Putamen (tissue), 1 donor: ENCODE data around the gene FLT3.
"Not testable (repeated sequence)": the region's sequence is repeated elsewhere in the genome, so short reads cannot be mapped to it uniquely, and the experiment has no call there.

Source experiments
- DNase-seq: peaks from one replicate; pipeline ENCODE4 v3.0.0-alpha.2; 2016; ENCODE audit warnings: low spot score

The FLT3 gene

DNA sequence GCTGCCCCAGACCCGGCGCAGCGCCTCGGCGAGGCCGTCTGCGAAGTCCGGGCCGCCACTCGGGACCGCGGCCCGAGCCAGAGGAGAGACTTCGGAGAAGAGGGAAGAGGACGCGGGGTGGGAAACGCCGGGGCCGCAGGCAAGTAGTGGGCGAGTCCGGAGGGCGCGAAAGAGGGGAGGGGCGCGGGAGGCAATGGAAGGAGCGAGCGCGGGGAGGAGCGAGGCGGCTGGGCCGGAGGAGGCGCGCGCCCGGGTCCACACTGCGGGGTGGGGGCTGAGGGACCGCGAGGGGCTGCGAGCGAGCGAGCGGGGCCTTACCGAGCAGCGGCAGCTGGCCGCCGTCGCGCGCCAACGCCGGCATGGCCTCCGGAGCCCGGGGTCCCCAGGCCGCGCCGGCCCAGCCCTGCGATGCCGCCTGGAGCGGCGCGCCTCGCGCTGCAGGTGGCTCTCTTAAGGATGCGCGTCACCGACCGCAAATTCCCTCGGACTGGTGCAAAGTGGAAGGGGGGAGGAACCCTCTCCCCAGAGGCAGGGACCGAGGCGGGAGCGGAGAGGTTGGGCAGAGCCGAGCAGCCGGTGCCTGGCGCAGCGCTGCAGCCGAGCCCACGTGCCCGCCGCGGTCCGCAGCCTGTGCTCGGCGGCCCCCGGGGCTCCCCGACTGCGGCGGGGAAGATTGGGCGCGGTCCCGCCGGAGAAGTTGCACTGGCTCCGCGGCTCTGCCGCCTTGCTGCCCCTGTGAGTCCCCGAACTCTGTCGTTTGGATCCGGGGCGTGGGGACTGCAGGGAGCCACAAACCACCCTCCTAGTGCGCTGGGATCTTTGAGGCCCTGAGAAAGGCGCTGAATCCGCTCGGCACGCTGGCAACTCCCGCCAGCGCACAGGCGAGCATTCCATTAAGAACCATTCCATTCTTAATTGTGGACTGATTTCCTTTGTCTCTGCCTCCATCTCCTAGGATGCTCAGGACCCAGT, at the start of gene FLT3:
TSS of gene FLT3 (minus strand) at position 427 of the 972 bp plus-strand sequence. CDS start at position 361, 66 bp downstream.
- no peak for DNase-seq

GRCh38 chr13:28147495-28147894, 47.1 kb upstream of the FLT3 start:
- no peak for DNase-seq

GRCh38 chr13:28145049-28145448, 44.7 kb upstream of the FLT3 start:
- no peak for DNase-seq

- not testable (repeated sequence) for DNase-seq
Observed at GRCh38 chr13:28141542-28141941, 41.2 kb upstream of the FLT3 start.

- DNase-seq, result no peak
Observed at GRCh38 chr13:28140433-28141125, 40.2 kb upstream of the FLT3 start.

DNA sequence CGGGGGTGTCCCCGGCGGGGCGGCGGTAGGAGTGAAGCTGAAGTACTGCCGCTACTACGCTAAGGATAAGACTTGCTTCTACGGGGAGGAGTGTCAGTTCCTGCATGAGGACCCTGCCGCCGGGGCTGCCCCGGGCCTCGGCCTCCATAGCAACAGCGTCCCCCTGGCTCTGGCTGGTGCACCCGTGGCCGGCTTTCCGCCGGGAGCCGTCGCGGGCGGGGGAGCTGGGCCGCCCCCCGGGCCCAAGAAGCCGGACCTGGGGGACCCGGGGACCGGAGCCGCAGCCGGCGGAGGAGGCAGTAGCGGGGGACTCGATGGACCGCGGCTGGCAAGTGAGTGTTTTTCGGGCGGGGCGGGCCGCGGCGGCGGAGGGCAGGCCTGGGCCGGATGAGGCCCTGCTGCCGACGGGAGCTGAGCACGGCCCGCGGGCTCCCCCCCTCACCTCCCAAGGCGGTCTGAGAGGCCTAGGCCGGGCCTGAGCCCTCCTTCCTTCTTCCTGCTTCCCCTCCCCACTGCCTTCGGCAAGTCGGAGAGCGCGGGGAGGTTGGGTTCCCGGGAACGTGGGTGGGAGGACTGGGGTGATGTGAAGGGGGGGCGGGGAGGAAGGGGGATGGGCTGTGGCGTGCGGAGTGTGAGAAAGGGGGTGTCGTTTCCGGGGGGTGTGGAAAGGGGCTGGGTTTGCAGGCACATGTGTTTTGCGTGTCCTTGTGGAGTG, 38.5 kb upstream of the FLT3 start:
- peak; percentile 80 for DNase-seq

DNA sequence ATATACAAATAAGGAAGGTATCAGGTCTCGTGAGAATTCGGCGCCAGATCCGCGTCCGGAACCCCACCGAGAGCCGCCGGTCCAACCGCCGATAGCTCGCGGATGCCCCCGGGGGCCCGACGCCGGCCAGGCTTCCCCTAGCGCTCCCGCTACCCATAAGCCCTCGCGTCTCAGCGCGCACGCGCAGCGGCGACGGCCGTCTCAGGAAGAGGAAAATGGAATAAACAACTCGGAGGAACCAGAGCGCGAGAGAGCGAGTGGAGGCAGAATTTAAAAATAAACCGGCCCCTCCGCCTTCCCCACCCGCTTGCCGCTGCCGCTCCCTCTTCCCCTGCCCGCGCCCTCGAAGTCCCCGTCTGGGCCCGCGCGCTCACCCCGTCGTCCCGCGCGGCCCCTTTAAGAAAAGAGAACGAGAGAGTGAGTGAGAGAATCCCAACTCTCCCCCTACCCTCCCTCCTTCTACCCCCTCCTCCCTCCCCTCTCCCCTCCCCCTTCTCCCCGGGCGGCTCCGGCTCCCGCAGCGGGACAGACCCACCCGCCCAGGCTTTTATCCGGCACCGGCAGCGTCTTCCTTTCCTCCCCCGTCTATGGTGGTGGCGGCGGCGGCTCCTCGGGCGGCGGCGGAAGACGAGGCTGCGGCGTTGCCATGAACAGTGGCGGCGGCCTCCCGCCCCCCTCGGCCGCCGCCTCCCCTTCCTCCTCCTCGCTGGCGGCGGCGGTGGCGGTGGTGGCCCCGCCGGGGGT, 37.8 kb upstream of the FLT3 start, which contains the start of gene PAN3:
TSS of gene PAN3 (plus strand) at position 534 of the 744 bp plus-strand sequence. CDS start at position 647, 113 bp downstream.
- DNase-seq, result peak; percentile 92

GRCh38 chr13:28137596-28137995, 37.2 kb upstream of the FLT3 start:
- DNase-seq, result peak; percentile 21

GRCh38 chr13:28136916-28137315, 36.5 kb upstream of the FLT3 start:
- DNase-seq, result no peak

- no peak for DNase-seq
Observed at GRCh38 chr13:28131646-28132045, 31.3 kb upstream of the FLT3 start.

DNA sequence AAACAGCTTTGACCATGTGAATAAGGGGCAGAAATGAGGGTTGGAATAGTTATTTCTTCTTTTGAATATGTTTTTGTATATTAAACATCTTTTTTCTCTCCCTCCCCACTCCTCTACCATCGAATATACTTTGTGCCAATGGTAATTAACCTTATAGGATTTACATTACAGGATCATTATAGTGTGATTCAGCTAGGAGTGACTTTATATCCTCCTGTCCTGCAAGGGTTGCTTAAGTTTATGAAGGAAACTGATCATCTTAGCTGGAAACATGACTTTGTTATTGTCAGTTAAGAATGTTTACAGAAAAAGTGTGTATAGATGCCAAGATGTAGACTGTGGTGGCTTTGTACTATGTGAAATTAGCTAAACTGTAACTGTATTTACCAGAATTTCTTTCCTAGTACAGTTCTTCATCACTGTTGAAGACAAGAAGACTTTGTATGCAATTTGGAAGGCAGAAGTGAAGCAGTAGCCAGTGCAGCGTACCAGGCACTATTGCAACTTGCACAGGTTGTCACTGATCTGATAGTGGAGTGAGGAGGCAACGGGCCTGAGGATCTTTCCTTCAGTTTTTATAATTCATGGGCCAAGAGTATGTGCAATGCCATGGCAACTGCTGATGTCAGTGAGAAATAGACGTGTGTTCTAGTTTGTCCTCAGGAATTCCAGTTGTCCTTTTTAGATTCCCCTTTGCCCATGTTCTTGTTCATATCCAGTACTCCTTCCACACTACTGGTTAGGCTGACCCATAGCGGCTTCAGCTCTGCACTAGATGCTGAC, 29.7 kb upstream of the FLT3 start:
- no peak for DNase-seq

DNA sequence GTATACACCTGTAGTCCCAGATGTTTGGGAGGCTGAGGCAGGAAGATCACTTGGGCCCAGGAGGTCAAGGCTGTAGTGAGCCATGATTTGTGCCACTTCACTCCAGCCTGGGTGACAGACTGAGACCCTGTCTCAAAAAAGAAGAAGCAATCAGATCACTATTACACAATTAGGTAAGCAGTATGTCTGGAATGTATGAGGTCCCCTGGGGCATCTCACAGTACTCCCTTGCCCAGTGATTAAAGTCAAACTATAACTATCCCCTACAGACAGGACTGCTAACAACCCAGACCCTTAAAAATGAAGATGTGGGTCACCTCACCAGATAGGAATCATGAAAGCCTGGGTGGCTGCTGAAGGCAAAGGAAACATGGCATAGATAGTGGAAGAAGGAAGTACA, 28.6 kb upstream of the FLT3 start:
- no peak for DNase-seq

DNA sequence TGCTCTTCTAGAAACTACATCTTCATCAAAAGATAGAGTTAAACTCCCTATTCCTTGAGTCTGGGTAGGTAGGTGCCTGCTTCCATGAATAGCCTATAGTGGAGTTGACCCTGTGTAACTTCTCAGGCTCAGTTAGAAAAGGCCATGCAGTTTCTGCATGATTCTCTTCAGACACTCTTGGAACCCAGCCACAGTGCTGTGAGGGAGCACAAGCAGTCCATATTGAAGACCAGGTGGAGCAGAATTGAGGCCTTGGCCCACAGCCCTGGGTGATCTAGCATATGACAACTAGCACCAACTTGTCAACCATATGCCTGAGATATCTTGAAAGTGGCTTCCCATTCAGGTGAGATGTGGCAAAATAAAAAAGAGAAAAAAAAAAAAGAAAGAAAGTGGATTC, 27.7 kb upstream of the FLT3 start:
- no peak for DNase-seq

GRCh38 chr13:28121224-28121623, 20.8 kb upstream of the FLT3 start:
- DNase-seq, result no peak

DNA sequence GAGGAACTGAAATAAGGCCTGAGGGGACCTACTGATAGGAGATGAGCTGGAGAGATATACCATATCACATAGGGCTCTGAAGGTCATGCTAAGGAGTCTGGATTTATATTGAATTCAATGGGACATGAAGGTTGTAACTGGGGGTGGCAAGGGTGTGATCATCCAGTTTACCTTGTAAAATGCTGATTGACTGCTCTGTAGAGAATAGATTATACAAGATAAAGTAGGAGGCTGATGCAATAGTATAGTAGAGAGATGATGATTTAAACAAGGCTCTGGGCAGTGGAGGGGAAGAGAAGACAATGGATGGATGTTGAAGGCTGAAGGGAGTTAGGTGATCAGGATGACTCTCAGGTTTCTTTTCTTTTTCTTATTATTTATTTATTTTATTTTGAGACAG, 19.9 kb upstream of the FLT3 start:
- no peak for DNase-seq

- DNase-seq, result no peak
Observed at GRCh38 chr13:28117689-28118377, 17.5 kb upstream of the FLT3 start.

- no peak for DNase-seq
Observed at GRCh38 chr13:28116736-28117135, 16.4 kb upstream of the FLT3 start.

GRCh38 chr13:28110414-28110813, 10.0 kb upstream of the FLT3 start:
- no peak for DNase-seq

GRCh38 chr13:28106976-28107375, 6.6 kb upstream of the FLT3 start:
- DNase-seq, result no peak

DNA sequence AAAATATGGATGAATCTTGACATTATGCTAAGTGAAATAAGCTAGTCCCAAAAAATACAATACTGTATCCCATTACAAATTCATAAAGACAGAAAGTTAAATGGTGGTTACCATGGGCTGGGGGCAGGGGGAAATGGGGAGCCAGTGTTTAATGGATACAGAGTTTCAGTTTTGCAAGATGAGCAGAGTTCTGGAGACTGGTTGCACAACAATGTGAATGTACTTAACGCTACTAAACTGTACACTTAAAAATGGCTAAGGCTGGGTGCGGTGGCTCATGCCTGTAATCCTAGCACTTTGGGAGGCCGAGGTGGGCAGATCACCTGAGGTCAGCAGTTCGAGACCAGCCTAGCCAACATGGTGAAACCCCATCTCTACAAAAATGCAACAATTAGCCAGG, 1.5 kb upstream of the FLT3 start:
- not testable (repeated sequence) for DNase-seq
